Activated T-helper 2 cell treated with anti-CD3 and anti-CD28 coated beads, Interferon-gamma antibody, Interleukin-2, Interleukin-4, amounts not matched to agents 10 μg/mL and 5 μg/mL and 100 μg/mL, durations not matched to agents 14 hours and 24 hours and 36 hours (primary cell): ENCODE measurements around the gene CATSPER4. TPM values are rescaled to one million over a fixed set of nuclear protein-coding genes. Genes with fewer than 3 reads are reported as not detected.

Experiments
- DNase-seq: peaks from one replicate; pipeline ENCODE4 v3.0.0; 2021; ENCODE audit warnings: low spot score
- H3K27ac Mint-ChIP-seq: one replicate; pipeline ENCODE4 v1.8.0; 2021; ENCODE audit warnings: mixed read lengths
- H3K27me3 Mint-ChIP-seq: one replicate; pipeline ENCODE4 v1.8.0; 2021; ENCODE audit warnings: low read depth, mixed read lengths
- H3K36me3 Mint-ChIP-seq: one replicate; pipeline ENCODE4 v1.8.0; 2021; ENCODE audit warnings: low read depth, mixed read lengths
- H3K4me1 Mint-ChIP-seq: one replicate; pipeline ENCODE4 v1.8.0; 2021; ENCODE audit warnings: low read depth, mixed read lengths
- H3K4me3 Mint-ChIP-seq: one replicate; pipeline ENCODE4 v1.8.0; 2021; ENCODE audit warnings: low read depth, mild to moderate bottlenecking, moderate library complexity, mixed read lengths
- H3K9me3 Mint-ChIP-seq: one replicate; pipeline ENCODE4 v1.8.0; 2021; ENCODE audit warnings: mixed read lengths
- intact Hi-C: fragments of 100-400 bp; cut with micrococcal nuclease; formaldehyde crosslinking; loops from one replicate; pipeline ENCODE4 v1.15.1; 2023
- total RNA-seq: library from RNA; stranded (reverse); gene quantifications from 2 replicates; pipeline ENCODE4 v1.2.3, GENCODE V29; 2022

CATSPER4 gene
- total RNA-seq = not detected in 2 replicates

DNA sequence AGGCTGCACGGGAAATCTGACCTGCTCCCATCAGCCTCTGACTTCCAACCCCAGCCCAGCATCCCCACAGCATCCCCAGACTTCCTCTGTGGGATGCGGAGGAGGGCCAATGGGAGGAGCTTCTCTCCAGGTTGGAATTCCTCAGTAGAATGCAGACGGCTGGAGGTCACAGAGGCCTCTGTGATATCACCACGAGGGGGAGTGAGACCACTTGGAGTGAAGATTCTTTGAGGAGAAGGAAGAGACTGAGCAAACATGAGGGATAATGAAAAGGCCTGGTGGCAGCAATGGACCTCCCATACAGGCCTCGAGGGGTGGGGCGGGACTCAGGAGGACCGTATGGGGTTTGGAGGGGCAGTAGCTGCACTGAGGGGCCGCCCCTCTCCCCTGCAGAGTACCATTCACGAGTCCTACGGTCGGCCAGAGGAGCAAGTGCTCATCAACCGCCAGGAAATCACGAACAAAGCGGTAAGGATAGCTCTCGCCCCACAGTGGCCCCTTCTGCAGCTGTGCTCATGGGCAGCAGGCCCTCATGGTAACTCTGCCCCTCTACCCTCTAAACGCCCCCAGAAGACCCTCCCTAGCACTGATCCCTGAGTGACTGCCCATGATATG, at the start of gene CATSPER4:
CATSPER4 (plus strand) TSS at position 230 of the 615 bp plus-strand sequence; CDS start at position 256, 26 bp downstream.
- Mint-ChIP-seq H3K9me3 (no peaks in the 10 kb centered on the region), H3K27ac (peak within 1 kb of the TSS; percentile 13), H3K27me3 (peaks cover 2% of the 10 kb centered on the region), H3K36me3 (no peaks in the 10 kb centered on the region), H3K4me1 (peaks cover 15% of the 10 kb centered on the region), H3K4me3 (no peak within 1 kb of the TSS)
- no peak for DNase-seq
- intact Hi-C loops = no loop called here

DNA sequence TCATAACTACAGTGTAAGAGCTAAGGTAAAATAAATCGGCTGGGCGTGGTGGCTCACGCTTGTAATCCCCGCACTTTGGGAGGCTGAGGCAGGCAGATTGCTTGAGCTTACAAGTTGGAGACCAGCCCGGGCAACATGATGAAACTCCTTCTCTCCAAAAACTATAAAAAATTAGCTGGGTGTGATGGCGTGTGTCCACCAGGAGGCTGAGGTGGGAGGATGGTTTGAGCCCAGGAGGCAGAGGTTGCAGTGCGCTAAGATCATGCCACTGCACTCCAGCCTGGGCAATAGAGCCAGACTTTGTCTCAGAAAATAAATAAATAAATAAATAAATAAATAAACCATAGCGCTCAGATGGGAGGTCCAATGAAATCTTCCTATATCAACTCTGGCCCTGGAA, 48.2 kb upstream of the CATSPER4 start:
- intact Hi-C loops = no loop called here
- no peaks in the 10 kb centered on the region for H3K9me3 Mint-ChIP-seq
- no peak overlapping the region for H3K27ac Mint-ChIP-seq
- no peaks in the 10 kb centered on the region for H3K36me3 Mint-ChIP-seq
- no peak for DNase-seq
- H3K4me3 Mint-ChIP-seq = no peak overlapping the region
- H3K27me3 Mint-ChIP-seq = peaks cover 13% of the 10 kb centered on the region
- peaks cover 12% of the 10 kb centered on the region for H3K4me1 Mint-ChIP-seq

DNA sequence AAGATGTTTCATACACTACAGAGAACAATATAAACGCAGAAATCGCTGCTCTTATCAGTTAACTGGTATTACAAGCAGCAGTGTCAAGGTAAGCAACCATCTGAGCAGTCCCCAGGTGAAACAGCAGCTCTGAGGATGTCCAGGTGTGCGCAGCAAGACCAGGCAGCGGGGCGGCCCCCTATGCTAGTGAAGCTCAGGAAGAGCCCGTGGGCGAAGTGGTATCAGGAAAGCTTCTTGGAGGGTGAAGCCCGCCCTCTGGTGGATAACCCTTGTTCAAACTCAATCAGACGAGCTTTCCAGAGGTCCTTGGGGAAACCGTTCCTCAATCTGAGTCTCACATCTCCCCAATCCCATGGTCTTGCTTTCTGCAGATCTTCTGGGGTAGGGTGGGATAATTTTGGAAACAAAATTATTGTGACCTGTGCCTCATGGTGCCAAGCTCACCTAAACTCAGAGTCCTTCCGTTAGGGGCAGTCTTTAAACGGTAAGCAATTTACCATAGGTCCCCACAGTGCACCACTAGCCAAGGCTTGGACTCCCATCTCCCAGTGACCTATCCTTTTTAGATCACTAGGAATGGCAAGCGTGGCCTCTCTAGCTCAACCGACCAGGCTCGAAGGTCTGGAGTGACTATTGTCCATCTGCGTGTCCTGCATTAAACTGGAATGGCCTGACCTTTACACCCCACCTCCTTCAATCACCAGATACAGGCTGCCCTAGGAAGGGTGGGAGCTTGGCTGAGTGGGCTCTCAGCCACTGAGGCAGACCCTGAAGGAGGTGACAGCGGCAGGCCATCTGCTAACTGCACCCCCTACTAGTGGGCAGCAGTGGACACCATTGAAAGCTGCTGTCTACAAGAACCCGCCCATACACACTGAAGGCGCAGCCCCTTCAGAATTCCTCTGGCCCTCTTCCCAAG, 45.1 kb upstream of the CATSPER4 start:
- no peaks in the 10 kb centered on the region for H3K36me3 Mint-ChIP-seq

DNA sequence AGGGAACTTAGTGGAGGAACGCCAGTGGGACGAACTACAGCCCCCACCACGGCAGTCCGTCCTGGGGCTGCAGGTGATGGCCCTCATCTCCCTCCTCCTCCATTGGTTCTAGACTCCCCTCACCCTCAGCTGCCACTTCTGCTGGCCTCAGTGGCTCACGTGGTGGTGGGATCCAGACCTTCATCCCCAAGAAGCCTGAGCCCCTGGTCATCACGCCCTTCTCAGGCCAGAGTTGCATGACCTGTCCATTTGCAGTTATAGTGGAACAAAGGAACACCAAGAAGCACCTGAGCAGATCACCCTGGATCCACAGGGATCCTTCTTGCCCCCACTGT, 44.5 kb upstream of the CATSPER4 start:
- intact Hi-C loops = loop anchor here (1.0 to 2.0 kb wide), 2 partner anchors 41 to 111 kb away; no protein-coding TSS in a partner anchor
- no peak overlapping the region for H3K27ac Mint-ChIP-seq
- DNase-seq = no peak
- no peaks in the 10 kb centered on the region for H3K36me3 Mint-ChIP-seq
- H3K9me3 Mint-ChIP-seq = no peaks in the 10 kb centered on the region
- H3K27me3 Mint-ChIP-seq = peaks cover 27% of the 10 kb centered on the region
- H3K4me3 Mint-ChIP-seq = no peak overlapping the region
- peaks cover 4% of the 10 kb centered on the region for H3K4me1 Mint-ChIP-seq

More for the DNA sequence above, 45.1 kb upstream of the CATSPER4 start:
- Mint-ChIP-seq H3K27ac (no peak overlapping the region), H3K4me1 (peaks cover 4% of the 10 kb centered on the region), H3K4me3 (no peak overlapping the region), H3K9me3 (no peaks in the 10 kb centered on the region), H3K27me3 (peaks cover 27% of the 10 kb centered on the region)
- intact Hi-C loops = loop anchor here (1.0 to 2.0 kb wide), 2 partner anchors 40 to 110 kb away; no protein-coding TSS in a partner anchor
- DNase-seq = peak; percentile 66

DNA sequence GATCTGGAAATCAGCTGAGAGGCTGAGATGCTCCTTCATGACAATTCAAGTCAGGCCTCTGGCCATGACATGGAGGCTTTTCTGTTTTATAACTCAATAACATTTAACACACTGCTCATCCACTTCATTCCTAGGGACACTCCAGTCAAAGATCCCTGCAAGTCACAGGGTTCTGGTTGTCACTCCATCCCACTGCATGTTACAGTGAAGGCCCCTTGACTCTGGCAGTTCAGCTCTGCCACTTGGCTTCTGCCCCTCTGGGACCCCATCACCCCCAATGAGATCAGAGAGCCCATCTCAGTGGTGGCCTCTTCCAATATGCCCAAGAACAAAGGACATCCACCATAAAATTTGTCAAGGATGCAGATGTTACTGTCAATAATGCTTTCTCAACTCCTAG, 41.5 kb upstream of the CATSPER4 start:
- peaks cover 36% of the 10 kb centered on the region for H3K27me3 Mint-ChIP-seq
- intact Hi-C loops = no loop called here
- H3K4me3 Mint-ChIP-seq = no peak overlapping the region
- no peaks in the 10 kb centered on the region for H3K36me3 Mint-ChIP-seq
- DNase-seq = no peak
- H3K27ac Mint-ChIP-seq = no peak overlapping the region
- peaks cover 4% of the 10 kb centered on the region for H3K4me1 Mint-ChIP-seq
- H3K9me3 Mint-ChIP-seq = no peaks in the 10 kb centered on the region

DNA sequence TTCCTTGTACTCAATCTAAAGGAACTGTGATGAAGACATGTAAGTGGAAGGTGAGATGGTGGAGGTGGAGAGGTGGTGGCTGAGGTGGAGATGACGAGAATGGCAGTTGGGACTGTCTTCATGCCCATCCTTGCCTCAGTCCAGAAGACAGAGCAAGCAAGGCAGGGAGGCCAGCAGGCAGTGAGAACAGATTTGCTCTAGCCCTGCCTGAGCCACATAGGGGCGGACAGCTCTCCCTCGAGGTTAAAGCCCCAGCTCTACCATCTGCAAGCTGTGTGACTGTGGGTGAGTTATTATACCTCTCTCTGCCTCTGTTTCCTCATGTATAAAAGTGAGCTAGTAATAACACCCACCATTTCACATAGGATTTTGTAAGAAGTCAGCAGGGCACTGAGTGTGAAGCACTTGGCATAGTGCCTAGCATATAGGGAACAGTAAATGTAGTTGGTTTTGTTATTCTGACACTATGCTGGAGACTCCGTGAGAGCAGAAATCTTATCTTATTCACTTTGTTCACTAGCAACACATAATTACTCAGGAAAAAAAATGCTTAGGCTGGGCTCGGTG, 36.4 kb upstream of the CATSPER4 start:
- Mint-ChIP-seq H3K36me3 (no peaks in the 10 kb centered on the region), H3K4me3 (no peak overlapping the region), H3K9me3 (no peaks in the 10 kb centered on the region), H3K27me3 (peaks cover 56% of the 10 kb centered on the region), H3K27ac (no peak overlapping the region), H3K4me1 (peaks cover 2% of the 10 kb centered on the region)
- DNase-seq = no peak
- intact Hi-C loops = no loop called here

DNA sequence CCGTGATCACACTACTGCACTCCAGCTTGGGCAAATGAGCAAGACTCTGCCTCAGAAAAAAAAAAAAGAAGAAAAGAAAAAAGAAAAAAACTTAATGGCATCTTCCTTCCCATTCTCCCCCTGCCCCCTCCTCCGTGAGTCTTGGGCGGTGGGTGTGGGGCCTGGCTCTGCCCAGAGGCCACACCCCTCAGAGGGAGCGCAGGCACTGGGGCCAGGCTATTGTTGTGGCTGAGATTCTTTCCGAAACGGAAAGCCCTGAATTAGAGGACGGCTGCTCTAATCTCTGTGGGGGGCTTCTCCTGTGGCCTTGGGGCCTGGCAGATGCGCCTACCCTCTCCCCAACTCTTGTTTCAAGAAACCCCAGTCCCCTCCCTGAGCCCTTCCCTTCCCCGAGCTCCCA, 35.7 kb upstream of the CATSPER4 start:
- Mint-ChIP-seq H3K4me1 (peaks cover 2% of the 10 kb centered on the region), H3K36me3 (no peaks in the 10 kb centered on the region), H3K27me3 (peaks cover 60% of the 10 kb centered on the region), H3K9me3 (no peaks in the 10 kb centered on the region), H3K4me3 (no peak overlapping the region), H3K27ac (no peak overlapping the region)
- DNase-seq = no peak
- intact Hi-C loops = no loop called here

DNA sequence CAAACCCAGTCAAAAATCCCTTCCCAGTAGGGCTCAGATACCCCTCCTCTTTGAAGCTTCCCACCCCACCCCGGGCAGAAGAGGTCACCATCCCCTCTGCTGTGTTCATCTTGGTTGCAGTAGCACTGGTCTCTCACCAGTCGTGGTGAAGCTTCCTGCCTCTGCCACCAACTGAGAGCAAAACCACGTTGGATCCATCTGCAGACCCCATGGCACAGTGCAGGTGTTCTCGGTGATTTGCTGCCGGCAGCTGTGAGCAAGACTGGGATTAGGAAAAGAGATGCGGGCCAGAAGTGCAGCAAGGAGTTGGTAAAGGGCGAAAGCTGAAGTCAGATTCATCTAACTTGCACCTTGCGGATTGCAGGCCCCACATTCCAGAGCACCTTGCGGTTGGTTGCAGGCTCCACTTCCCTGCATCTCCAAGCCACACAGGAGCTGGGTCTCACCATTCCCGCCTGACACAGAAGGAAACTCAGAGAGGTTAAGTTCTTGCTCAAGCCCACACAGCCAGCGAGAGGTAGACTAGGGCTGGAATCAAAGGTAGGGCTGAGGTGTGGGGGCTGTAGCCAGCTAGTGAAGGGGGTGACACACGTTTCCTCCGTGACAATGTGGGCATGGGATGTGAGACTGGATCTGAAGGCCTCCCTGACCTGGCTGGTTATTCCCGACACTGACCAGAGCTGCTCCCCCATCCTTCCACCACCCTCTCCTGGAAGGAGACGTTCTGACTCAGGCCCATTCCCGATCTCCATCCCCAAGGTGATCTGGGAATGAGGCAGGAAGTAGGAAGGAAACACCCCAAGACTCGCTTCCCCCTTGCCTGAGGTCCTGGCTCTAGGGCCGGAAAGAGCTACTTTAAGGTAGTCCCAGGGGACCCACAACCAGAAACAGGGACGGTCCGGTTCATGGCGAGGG, 34.8 kb upstream of the CATSPER4 start:
- Mint-ChIP-seq H3K27me3 (peaks cover 57% of the 10 kb centered on the region), H3K9me3 (no peaks in the 10 kb centered on the region), H3K4me1 (peaks cover 2% of the 10 kb centered on the region), H3K4me3 (no peak overlapping the region), H3K36me3 (no peaks in the 10 kb centered on the region), H3K27ac (no peak overlapping the region)
- no peak for DNase-seq
- intact Hi-C loops = no loop called here

DNA sequence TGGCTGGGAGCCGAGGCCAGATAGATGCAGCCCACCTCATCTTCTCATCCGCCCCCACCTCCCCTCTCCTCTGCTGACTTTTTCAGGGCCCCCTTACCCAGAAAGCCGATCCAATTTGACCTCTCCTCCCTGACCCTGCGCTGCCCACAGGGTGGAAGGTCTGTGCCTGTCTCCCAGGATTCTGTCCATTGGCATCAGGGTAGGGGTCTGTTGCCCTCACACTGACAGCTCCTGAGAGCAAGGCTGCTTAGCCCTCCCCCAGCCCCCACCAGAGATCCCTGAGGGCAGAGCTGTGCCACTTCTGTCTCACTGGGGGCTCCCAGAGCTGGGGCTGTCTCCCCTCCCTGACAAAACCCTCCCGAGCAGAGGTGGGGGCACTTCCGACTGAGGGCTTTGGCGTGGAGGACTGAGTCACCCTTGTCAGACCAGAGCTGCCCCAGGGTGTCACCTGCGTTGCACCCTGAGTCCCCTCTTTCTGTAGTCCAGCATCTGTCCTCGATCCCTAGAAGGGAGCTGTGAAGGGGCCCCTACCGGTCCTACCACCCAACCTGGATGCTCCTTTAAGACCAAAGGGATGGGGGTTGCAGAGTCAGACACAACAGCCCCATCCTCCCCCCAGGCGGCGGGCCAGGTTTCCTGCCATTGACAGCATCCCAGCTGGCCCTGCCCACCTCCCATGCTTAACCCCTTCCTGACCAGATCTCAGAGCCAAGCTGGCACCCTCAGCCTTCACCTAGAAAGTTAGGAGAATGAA, 33.9 kb upstream of the CATSPER4 start:
- DNase-seq = no peak
- H3K27me3 Mint-ChIP-seq = peaks cover 59% of the 10 kb centered on the region
- no peak overlapping the region for H3K27ac Mint-ChIP-seq
- H3K4me1 Mint-ChIP-seq = peaks cover 2% of the 10 kb centered on the region
- H3K4me3 Mint-ChIP-seq = no peak overlapping the region
- H3K36me3 Mint-ChIP-seq = no peaks in the 10 kb centered on the region
- intact Hi-C loops = no loop called here
- no peaks in the 10 kb centered on the region for H3K9me3 Mint-ChIP-seq

DNA sequence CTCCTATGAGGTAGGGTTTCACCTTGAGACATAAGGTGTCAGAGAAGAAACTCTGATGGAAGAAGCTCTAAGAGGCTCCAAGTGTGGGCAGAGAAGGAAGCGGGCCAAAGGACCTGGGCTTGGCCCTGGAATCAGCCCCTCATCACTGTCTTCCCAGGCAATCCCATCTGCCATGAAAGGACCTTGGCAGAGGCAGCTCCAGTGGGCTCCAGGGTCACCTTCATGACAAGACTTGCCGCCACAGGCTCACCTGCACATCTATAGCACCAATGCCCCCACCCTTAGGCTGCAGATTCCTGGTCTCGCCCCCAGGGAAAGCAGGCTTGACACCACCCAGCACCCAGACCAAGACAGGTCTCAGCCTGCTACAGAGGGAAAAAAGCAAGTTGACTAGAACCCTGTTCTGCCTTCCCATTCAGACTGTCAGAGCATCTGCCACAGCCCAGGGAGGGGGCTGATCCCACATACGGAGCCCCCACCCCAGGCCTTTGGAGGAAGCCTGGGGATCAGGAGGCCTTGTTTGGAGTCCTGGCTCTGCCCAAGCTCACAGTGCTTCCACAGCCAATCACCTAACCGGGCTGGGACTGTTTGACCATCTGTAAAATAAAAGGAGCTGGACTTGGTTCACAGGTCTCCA, 32.0 kb upstream of the CATSPER4 start:
- Mint-ChIP-seq H3K4me3 (no peak overlapping the region), H3K9me3 (no peaks in the 10 kb centered on the region), H3K27ac (no peak overlapping the region), H3K36me3 (no peaks in the 10 kb centered on the region), H3K27me3 (peaks cover 58% of the 10 kb centered on the region), H3K4me1 (peaks cover 6% of the 10 kb centered on the region)
- no peak for DNase-seq
- intact Hi-C loops = no loop called here

DNA sequence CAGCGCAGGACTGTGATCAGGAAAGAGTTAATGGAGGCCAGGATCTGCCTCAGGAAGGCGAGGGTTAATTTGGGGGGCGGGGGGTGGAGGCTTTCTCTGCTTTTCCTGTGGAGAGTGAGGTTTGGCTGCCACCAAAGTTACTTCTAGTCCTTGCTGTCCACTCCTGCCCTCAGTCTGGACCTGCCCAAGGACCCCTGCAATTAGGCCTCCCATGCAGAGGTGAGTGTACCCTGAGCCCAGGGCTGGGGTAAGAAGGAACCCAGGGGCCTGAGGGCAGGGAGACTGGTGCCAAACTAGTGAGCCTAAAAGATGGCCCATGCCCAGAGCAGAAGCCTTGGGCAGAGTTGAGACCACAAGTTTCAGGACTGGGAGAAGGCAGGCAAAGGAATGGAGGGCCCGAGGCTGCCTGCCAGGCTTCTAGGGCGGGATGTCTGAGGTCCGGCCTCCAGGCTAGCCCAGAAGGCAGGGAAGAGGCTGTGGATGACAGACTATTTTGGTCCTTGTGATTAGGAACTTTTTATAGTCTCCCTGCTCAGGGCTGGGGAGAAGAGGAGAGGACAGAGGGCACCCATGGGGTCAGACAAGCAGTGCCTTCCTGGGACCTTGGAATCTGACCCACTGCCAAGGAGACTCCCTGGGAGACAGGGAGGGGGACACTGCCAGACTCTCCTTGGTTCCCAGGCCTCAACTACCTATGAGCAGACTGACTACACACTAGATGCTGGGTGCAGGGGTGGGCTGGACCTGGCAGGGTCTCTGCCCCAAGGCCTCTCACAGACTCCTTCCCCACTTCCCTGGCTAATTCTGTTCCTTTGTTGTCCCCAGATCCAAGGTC, 31.3 kb upstream of the CATSPER4 start, which contains the start of gene FAM110D:
FAM110D (plus strand) TSS at position 172 of the 835 bp plus-strand sequence. CDS start 2,213 bp downstream, outside the sequence.
- Mint-ChIP-seq H3K36me3 (no peaks in the 10 kb centered on the region), H3K4me3 (no peak within 1 kb of the TSS), H3K9me3 (no peaks in the 10 kb centered on the region), H3K4me1 (peaks cover 6% of the 10 kb centered on the region), H3K27me3 (peaks cover 56% of the 10 kb centered on the region), H3K27ac (no peak within 1 kb of the TSS)
- DNase-seq = no peak
- intact Hi-C loops = no loop called here
